ENCODE data around the gene PRKCE. TPM values are rescaled to one million over a fixed set of nuclear protein-coding genes. Genes with fewer than 3 reads are reported as not detected.

PRKCE gene
- total and polyA plus RNA-seq, 4 donors, result 2.5 to 38.6 (median 5.8) TPM

- Histone ChIP-seq H3K27me3 (ENCODE audit: control insufficient read depth in 4 of 4, insufficient read depth in 4 of 4, low read length in 3 of 4) (no peaks in the 10 kb centered on the region), H3K27ac (ENCODE audit: low read depth in 1 of 2, low read length in 2 of 2) (no peak overlapping the region), H3K4me3 (ENCODE audit: low read depth in 1 of 3, low read length in 3 of 3) (no peak overlapping the region), H3K4me1 (ENCODE audit: control insufficient read depth in 4 of 4, insufficient read depth in 4 of 4, low read length in 3 of 4) (no peaks in the 10 kb centered on the region), H3K36me3 (ENCODE audit: control insufficient read depth in 4 of 4, insufficient read depth in 3 of 4, low read depth in 1 of 4, low read length in 3 of 4) (no peaks in the 10 kb centered on the region), H3K9me3 (ENCODE audit: control insufficient read depth in 4 of 4, low read length in 3 of 4) (no peaks in the 10 kb centered on the region), H3K9ac (ENCODE audit: low read depth in 1 of 2, low read length in 2 of 2) (no peak overlapping the region)
- no peak for DNase-seq (ENCODE audit: low spot score)
- no peak for TF ChIP-seq MAX (IDR thresholded peaks at IDR 0.05)
- no peak for TF ChIP-seq YY1 (IDR thresholded peaks at IDR 0.05)
- no peak for TF ChIP-seq EGR1 (IDR thresholded peaks at IDR 0.05; ENCODE audit: low read depth in 2 of 2)
- no peak for TF ChIP-seq JUND (IDR thresholded peaks at IDR 0.05)
- TF ChIP-seq TAF1 (conservative IDR thresholded peaks at IDR 0.05), result no peak
- TF ChIP-seq ZBTB33 (IDR thresholded peaks at IDR 0.05), result no peak
- no peak for TF ChIP-seq RAD21 (IDR thresholded peaks at IDR 0.05)
- TF ChIP-seq NR2F2 (IDR thresholded peaks at IDR 0.05), result no peak
- TF ChIP-seq HNF4A (conservative IDR thresholded peaks at IDR 0.05), result no peak
- TF ChIP-seq FOXA1 (IDR thresholded peaks at IDR 0.05), result no peak
- no peak for TF ChIP-seq REST (IDR thresholded peaks at IDR 0.05)
- no peak for TF ChIP-seq GABPA (IDR thresholded peaks at IDR 0.05 in 1 of 2, conservative IDR thresholded peaks at IDR 0.05 in 1 of 2)
- no peak for TF ChIP-seq ATF3 (IDR thresholded peaks at IDR 0.05)
- TF ChIP-seq HNF4G (IDR thresholded peaks at IDR 0.05), result no peak
- no peak for TF ChIP-seq RXRA (IDR thresholded peaks at IDR 0.05)
- TF ChIP-seq CTCF (IDR thresholded peaks at IDR 0.05; ENCODE audit: low read depth, low read length, missing input control), result no peak
- TF ChIP-seq SP1 (IDR thresholded peaks at IDR 0.05), result no peak
- no peak for TF ChIP-seq FOXA2 (IDR thresholded peaks at IDR 0.05)
- whole genome bisulfite sequencing, result 97% methylated on average over 4 of the region's 4 CpGs
These were observed 417.2 kb downstream of the PRKCE start for GRCh38 chr2:46068636-46069035.

All from liver (tissue), 9 donors.